B cell (primary cell): ENCODE results near the gene RARS2.

Experiments used
- EZH2 ChIP-seq: IDR thresholded peaks from 2 replicates; pipeline ENCODE4 v1.6.1; 2012; ENCODE audit warnings: borderline replicate concordance, low read depth, mild to moderate bottlenecking, moderate library complexity, low read length; ENCODE audit not compliant: insufficient read depth, poor library complexity, severe bottlenecking
- TF ChIP-seq, protein P1 (sequence below): fragments of 200-600 bp; IDR thresholded peaks from one replicate; pipeline ENCODE4 v1.8.0; 2022; ENCODE audit warnings: antibody characterized with exemption, mild to moderate bottlenecking

DNA sequence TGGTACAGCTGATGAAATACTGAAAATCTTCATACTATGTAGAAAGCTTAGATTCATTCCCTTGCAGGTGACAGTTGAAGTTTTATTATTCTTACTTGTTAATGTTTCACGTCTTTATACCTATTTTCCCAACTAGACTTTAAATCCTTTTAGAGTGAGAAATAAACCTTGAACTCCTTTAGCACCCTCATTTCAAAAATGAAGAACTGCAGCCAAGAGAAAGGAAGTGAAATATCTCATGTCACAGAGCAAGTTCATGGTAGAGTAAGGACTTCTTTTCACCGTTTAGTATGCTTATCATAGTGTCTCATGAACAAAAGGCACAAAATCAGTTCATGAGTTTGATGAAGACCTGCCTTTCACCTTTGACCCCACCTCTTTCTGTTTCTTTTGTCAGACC is 38.6 kb upstream of the RARS2 start:
- TF ChIP-seq, protein P1, sequence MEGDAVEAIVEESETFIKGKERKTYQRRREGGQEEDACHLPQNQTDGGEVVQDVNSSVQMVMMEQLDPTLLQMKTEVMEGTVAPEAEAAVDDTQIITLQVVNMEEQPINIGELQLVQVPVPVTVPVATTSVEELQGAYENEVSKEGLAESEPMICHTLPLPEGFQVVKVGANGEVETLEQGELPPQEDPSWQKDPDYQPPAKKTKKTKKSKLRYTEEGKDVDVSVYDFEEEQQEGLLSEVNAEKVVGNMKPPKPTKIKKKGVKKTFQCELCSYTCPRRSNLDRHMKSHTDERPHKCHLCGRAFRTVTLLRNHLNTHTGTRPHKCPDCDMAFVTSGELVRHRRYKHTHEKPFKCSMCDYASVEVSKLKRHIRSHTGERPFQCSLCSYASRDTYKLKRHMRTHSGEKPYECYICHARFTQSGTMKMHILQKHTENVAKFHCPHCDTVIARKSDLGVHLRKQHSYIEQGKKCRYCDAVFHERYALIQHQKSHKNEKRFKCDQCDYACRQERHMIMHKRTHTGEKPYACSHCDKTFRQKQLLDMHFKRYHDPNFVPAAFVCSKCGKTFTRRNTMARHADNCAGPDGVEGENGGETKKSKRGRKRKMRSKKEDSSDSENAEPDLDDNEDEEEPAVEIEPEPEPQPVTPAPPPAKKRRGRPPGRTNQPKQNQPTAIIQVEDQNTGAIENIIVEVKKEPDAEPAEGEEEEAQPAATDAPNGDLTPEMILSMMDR = no peak
- TF ChIP-seq EZH2 = no peak
